ENCODE results near the gene THBS2.

Gene THBS2

DNA sequence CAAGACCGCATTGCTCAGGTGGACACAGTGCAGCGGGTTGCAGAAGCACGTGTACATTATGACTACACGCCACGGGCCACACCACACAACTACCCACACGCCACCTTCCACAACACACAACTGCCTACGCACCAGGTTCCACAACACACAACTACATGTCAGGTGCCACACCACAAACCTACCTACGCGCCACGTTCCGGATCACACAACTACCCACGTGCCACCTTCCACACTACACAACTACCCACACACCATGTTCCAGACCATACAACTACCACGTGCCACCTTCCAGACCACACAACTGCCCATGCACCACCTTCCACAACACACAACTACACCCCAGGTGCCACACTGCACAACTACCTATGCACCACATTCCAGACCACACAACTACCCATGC, 20.5 kb downstream of the THBS2 start:
- Histone ChIP-seq H3K9me2 (replicated peaks; ENCODE audit: low read depth, low read length) (no peaks in the 10 kb centered on the region), H3K36me3 (ENCODE audit: insufficient read depth, low read length) (no peaks in the 10 kb centered on the region), H3F3A (ENCODE audit: low read depth) (no peaks in the 10 kb centered on the region), H3K9me3 (ENCODE audit: insufficient read depth, low read depth, low read length) (peaks cover 19% of the 10 kb centered on the region; the same call in 1 of the 2 replicates), H3K4me3 (ENCODE audit: low read length, poor library complexity, severe bottlenecking) (no peak overlapping the region), H4K20me1 (ENCODE audit: insufficient read depth, low read length, poor library complexity, severe bottlenecking) (no peaks in the 10 kb centered on the region), H3K4me2 (ENCODE audit: low read depth, low read length, poor library complexity, severe bottlenecking) (no peak overlapping the region), H3K9ac (ENCODE audit: low read depth, low read length, poor library complexity, severe bottlenecking) (no peak overlapping the region), H3K79me2 (ENCODE audit: insufficient read depth, low read length) (no peaks in the 10 kb centered on the region), H3K27me3 (ENCODE audit: insufficient read depth, low read length, poor library complexity, severe bottlenecking) (no peaks in the 10 kb centered on the region), H3K4me1 (ENCODE audit: insufficient read depth, low read length, poor library complexity, severe bottlenecking) (no peaks in the 10 kb centered on the region), H2AFZ (ENCODE audit: low read length) (no peak overlapping the region)
- TF ChIP-seq CTCF (conservative IDR thresholded peaks at IDR 0.05; ENCODE audit: low read length) (no peak), EZH2phosphoT487 (IDR thresholded peaks at IDR 0.05; ENCODE audit: borderline replicate concordance) (no peak)

GRCh38 chr6:169232507-169232931, 21.1 kb downstream of the THBS2 start:
- Histone ChIP-seq H2AFZ (ENCODE audit: low read length) (no peak overlapping the region), H3K4me3 (ENCODE audit: low read length, poor library complexity, severe bottlenecking) (no peak overlapping the region), H3K9me2 (replicated peaks; ENCODE audit: low read depth, low read length) (no peaks in the 10 kb centered on the region), H3K36me3 (ENCODE audit: insufficient read depth, low read length) (no peaks in the 10 kb centered on the region), H3K4me1 (ENCODE audit: insufficient read depth, low read length, poor library complexity, severe bottlenecking) (no peaks in the 10 kb centered on the region), H4K20me1 (ENCODE audit: insufficient read depth, low read length, poor library complexity, severe bottlenecking) (no peaks in the 10 kb centered on the region), H3F3A (ENCODE audit: low read depth) (no peaks in the 10 kb centered on the region), H3K4me2 (ENCODE audit: low read depth, low read length, poor library complexity, severe bottlenecking) (no peak overlapping the region), H3K9me3 (ENCODE audit: insufficient read depth, low read depth, low read length) (peaks cover 12% of the 10 kb centered on the region; the same call in 1 of the 2 replicates), H3K27me3 (ENCODE audit: insufficient read depth, low read length, poor library complexity, severe bottlenecking) (no peaks in the 10 kb centered on the region), H3K9ac (ENCODE audit: low read depth, low read length, poor library complexity, severe bottlenecking) (no peak overlapping the region), H3K79me2 (ENCODE audit: insufficient read depth, low read length) (no peaks in the 10 kb centered on the region)
- no peak for TF ChIP-seq CTCF (conservative IDR thresholded peaks at IDR 0.05; ENCODE audit: low read length)
- no peak for TF ChIP-seq EZH2phosphoT487 (IDR thresholded peaks at IDR 0.05; ENCODE audit: borderline replicate concordance)

DNA sequence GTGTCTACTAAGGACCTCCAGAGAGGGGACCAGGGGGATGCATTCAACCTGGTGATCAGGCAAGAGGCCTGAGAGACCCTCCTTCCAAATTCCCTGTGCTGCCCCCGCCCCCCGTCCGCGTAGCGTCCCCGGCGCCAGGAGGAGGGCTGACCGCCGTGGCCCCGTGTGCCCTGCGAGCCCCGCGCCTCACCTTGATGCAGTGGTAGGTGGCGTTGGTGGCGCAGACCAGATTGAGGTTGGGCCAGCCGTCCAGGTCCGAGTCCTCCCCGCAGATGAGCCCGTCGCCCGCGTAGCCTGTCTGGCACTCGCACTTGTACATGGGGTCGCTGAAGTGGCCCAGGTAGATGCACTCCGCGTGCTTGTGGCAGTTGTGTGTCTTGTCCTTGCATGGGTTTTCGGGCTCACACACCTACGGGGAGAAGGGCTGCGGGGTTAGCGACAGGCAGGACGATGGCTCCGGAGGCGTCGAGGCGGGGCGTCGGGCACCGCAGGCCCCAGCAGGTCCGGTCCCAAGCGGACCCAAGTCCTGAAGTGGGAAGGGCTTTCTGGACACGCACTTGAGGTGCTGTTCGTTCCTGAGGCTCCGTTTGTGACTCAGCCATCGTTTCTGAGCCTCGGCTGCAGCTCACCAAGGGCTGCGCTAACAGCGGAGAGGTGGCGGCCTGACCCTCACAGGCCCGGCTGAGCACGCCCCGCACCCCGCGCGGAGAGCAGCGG, 21.7 kb downstream of the THBS2 start:
- Histone ChIP-seq H3K9me2 (replicated peaks; ENCODE audit: low read depth, low read length) (no peaks in the 10 kb centered on the region), H3F3A (ENCODE audit: low read depth) (no peaks in the 10 kb centered on the region), H3K79me2 (ENCODE audit: insufficient read depth, low read length) (no peaks in the 10 kb centered on the region), H3K4me3 (ENCODE audit: low read length, poor library complexity, severe bottlenecking) (no peak overlapping the region), H3K4me1 (ENCODE audit: insufficient read depth, low read length, poor library complexity, severe bottlenecking) (no peaks in the 10 kb centered on the region), H3K9me3 (ENCODE audit: insufficient read depth, low read depth, low read length) (peaks cover 12% of the 10 kb centered on the region; the same call in 1 of the 2 replicates), H2AFZ (ENCODE audit: low read length) (no peak overlapping the region), H3K9ac (ENCODE audit: low read depth, low read length, poor library complexity, severe bottlenecking) (no peak overlapping the region), H4K20me1 (ENCODE audit: insufficient read depth, low read length, poor library complexity, severe bottlenecking) (no peaks in the 10 kb centered on the region), H3K4me2 (ENCODE audit: low read depth, low read length, poor library complexity, severe bottlenecking) (no peak overlapping the region), H3K36me3 (ENCODE audit: insufficient read depth, low read length) (no peaks in the 10 kb centered on the region), H3K27me3 (ENCODE audit: insufficient read depth, low read length, poor library complexity, severe bottlenecking) (no peaks in the 10 kb centered on the region)
- TF ChIP-seq EZH2phosphoT487 (IDR thresholded peaks at IDR 0.05; ENCODE audit: borderline replicate concordance) (no peak), CTCF (conservative IDR thresholded peaks at IDR 0.05; ENCODE audit: low read length) (no peak)
